SK-N-DZ (cell line): ENCODE results near the gene SORBS2.

Source experiments
- DNase-seq: peaks from one replicate; pipeline ENCODE4 v3.0.0-alpha.2; 2015; ENCODE audit warnings: low spot score

SORBS2 gene

DNA sequence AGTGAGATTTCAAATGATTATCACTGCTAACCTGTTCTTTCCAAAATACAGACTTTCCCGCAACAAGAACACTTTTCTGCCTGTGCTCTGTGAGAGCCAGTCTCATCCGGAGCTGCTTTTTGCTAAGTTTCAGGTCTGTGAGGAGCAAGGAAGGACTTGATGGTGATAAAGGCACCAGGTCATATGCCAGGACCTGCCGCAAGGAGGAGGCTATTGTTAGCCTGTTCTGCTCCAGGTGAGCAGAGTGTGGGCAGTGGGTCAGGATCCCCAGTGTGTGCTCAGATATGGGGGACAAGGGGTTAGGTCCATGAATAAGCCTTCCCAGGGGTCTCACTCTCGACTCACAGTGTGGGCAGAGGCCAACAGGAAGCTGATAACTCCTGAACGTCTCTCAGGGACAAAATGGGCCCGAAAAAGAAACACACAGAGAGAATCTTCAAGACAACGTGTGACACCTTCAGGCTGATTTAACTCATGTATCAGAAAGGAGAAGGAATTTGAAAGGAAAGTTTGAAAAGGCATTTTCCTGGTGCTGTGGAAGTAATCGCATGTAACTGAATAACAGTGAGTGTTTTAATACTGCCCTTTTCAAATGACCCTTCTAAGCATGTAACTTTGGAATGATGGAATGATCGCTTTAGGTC, 219.0 kb downstream of the SORBS2 start:
- DNase-seq, result no peak

DNA sequence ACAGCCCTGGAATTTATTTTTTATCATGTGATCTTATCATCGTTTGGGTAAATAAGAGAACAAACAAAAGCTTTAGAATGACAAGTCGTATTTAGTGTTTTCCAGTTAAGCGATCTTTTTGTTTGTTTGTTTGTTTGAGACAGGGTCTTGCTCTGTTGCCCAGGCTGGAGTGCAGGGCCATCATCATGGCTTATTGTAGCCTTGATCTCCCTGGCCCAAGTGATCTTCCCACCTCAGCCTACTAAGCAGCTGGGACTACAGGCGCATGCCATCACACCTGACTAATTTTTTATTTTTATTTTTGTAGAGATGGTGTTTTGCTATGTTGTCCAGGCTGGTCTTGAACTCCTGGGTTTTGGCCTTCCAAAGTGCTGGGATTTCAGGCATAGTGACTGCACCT, 219.6 kb downstream of the SORBS2 start:
- DNase-seq, result no peak

DNA sequence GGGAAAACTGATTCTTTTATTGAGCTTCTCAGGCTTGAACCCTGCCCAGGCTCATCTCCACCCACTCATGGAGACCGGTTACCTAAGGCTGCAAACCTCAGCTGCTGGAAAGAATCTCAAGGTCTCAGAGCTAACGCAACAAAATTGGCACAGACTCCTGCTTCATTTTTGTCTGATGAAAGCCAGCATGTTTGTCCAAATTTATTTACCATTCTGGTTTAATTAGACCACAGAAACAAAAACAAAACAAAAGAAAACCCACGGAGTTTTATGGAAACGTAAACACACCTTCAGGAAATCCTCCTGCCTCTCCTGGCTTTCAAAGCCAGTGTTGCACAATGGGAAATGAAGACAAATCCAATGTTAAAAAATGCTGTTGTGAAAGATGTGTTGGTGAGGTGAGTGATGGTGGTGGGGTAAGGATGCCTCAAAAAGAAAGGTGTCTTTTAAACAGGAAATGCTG, 220.3 kb downstream of the SORBS2 start:
- DNase-seq, result no peak

GRCh38 chr4:185590982-185591381, 221.0 kb downstream of the SORBS2 start:
- DNase-seq, result no peak

- DNase-seq, result no peak
Observed at GRCh38 chr4:185589067-185589836, 222.7 kb downstream of the SORBS2 start.

- DNase-seq, result no peak
Observed at GRCh38 chr4:185587427-185588161, 224.4 kb downstream of the SORBS2 start.

- DNase-seq, result no peak
Observed at GRCh38 chr4:185587030-185587426, 225.0 kb downstream of the SORBS2 start.

- no peak for DNase-seq
Observed at GRCh38 chr4:185585211-185585610, 226.8 kb downstream of the SORBS2 start.

- DNase-seq, result no peak
Observed at GRCh38 chr4:185583813-185584212, 228.2 kb downstream of the SORBS2 start.

- DNase-seq, result no peak
Observed at GRCh38 chr4:185582651-185583400, 229.2 kb downstream of the SORBS2 start.

DNA sequence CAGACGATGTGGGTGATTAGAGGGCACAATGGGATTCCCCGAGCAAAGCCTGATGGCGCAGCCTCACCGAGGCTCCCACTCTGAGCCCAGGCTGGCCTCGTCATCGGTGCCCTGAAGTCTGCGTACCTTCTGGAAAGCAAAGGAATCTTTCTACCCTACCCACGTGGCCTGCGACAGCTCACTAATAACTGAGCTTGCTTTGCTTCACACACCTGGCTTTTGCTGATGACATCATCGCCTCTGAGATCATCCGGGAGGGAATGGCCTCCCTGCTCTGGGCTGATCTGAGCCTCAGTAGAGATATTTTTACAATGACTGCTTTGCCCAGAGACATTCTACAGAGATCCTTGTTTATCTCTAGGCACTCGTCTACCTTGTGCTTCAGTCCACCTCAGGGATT, 231.3 kb downstream of the SORBS2 start:
- DNase-seq, result no peak

DNA sequence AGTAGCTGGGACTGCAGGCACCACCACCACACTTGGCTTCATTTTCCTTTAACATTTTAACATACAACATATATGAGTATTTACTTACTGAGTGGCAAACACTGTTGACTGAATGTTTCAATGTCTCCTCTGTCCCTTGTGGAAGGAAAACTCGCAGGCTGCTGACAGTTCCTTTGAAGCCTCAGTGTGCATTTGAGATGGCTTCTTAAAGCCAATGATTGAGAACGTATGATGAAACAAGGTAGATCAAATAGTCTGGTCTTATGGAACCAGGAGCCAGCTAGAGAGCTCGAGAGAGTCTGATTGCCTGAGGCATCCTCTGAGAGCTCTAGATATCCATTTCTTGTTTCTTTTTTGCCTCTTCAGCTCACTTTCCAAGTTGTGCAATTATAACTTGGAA, 233.7 kb downstream of the SORBS2 start:
- no peak for DNase-seq

DNA sequence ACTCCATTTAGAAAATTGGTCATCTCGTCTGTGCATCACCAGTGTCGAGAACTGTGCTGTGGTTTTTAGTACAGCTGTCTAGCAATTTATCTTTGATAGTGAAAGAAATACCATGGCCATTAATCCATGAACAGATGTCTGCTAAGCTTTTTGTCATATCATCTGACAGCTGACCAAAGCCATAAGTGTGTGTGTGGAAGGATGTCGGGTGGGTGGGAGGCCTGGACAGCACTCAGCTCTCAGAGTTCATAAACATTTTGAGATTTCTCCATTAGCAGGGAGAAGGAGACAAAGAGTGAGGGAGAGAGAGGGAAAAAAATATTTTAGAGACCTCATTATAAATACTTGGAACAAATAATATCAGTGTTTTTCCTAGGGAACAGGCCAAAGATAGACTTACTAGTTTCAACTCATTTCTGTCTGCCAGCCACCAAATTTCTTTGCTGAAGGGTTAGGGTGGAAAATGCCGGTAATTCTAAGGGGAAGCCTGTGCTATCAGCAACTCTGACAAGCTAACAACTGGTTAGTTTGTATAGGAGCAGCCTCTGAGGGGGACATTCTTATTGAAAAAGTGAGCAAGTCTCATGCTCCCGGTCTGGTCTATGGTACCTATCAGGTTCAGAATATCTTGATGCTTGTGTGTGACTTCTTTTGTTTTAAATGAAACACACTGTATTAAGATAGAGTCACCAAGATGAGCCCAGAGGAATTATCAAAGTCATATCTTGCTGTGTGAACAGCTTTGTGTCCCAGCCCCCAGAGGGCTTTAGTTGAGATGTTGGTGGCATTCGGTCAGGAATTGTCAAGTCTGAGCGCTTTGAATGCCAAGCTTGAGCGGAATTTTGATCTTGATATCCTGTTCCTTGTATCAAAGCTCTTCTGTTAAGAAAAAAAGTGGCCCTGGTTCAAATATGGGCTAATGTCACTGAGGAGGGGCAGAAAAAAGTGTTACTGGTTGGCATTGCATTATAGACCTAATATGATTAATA, 234.7 kb downstream of the SORBS2 start:
- DNase-seq, result peak; percentile 60

GRCh38 chr4:185576314-185576961, 235.6 kb downstream of the SORBS2 start:
- DNase-seq, result no peak

DNA sequence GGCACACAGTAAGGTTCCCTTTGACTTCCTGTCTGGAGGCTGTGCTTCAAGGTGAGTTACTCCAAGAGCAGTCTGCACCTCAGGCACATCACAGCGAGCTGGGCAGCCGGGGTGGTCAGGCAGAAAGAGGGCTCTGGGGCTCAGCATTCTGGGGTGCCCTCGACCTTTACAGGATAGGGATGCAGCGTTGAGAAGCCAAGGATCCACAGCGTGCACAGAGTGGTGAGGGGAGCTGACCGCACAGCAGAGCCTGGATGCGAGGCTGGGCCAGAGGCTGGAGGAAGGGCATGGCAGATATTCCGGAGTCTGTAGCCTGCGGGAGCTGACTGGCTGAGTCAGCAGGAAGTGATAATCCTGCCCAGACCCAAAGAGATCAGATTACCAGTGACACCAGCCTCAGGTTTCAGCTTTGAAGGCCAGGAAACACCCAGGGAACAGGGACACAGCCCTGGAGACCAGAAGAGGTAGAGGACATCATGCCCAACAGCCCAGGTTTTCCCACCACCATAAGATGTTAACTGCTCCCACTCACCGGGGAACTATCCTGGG, 238.3 kb downstream of the SORBS2 start:
- peak; percentile 82 for DNase-seq

DNA sequence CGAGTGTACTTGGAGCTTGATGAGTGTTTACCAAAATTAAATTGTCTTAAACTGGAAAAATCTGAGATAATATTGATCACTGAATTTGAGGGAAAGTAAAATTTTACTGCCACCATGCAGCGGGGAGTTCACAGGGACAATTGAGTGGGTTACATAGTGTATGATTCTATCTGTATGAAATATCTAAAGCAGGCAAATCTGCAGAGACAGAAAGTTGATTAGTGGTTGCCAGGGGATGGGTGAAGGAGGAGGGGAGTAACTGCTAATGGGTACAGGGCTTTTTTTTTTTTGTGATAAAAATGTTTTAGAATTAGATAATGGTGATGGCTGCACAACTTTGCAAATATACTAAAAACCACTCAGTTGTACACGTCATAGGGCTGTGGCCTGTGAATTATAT, 241.3 kb downstream of the SORBS2 start:
- peak; percentile 65 for DNase-seq

DNA sequence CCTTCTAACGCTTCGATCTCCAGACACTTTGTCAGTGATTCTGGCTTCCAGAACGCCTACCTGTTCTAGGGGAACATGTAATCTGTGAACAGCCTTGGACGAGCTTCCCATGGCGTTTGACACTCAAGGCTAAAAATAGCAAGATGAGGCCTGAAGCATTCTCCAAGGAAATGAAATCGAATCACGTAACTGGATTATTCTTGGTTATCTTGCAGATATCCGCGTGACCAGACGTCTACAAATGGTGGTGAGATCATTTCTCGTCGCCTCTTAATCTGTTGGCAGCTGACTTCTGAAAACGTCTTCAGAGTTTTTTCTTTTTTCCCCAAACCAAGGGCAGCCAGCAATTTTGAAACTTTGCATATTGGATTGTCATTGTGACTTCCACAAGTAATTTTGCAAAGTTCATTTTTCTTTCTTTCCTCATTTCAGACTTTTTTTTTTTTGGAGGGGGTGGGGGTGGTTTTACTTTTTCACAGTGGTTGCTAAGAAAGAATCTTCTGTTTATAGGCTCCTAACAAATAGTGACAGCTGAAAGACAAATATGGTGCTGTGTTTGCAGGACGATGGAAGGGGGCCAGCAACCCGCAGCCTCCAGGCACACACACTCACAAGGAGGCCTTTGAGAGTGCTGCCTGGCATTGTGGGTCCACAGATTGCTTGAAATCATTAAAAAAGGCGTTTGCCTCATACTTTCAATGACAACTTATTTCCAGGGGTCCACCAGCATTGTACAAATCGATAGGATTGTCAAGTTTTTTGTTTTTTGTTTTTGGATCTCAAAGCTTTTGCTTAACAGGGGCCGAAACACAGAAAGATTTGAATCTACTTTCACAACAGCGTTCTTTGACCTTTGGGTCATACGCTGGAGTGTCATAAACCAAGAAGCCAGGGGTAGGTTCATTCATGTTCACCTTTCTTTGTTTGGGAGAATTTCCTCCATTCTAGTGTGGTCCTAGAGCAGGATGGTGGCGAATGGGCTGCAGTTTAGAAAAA, 244.3 kb downstream of the SORBS2 start:
- peak; percentile 92 for DNase-seq

DNA sequence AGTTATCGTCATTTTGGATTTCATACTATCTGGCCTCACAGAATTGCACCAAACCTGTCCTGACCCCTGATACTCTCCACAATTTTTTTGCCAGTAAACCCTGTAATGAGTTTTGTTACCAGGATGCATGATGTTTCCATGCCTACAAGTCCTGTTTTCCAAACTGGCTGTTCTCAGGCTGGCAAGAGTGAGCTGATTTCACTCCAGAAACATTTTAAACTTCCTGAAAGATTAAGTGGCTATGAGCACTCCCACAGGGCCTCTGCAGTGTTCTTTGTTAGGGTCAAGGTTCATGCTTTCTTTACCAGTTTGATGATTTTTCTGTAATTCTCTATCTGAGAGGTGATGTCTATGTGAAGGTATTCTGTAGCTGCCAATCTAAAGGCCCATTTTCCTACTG, 245.0 kb downstream of the SORBS2 start:
- no peak for DNase-seq
